Prostate gland (tissue), 2 donors: ENCODE data around the gene SLC24A3. TPM values are rescaled to one million over a fixed set of nuclear protein-coding genes. Genes with fewer than 3 reads are reported as not detected.

Experiments
- DNase-seq: peaks from one replicate; pipeline ENCODE4 v3.0.0-alpha.2; 2019; ENCODE audit warnings: low spot score
- H3K27ac ChIP-seq, 2 donors: fragments of 200-600 bp; sonication (generic); 2 replicates each; pipeline ENCODE4 v1.5.1; 2017 to 2019
- H3K27me3 ChIP-seq: fragments of 200-600 bp; sonication (generic); replicated peaks from 2 replicates; pipeline ENCODE4 v1.5.1; 2019; ENCODE audit not compliant: insufficient read depth
- H3K36me3 ChIP-seq, 2 donors: fragments of 200-600 bp; sonication (generic); 1 replicate in 1 of 2; 2 replicates in 1 of 2; pipeline versions ENCODE4 v1.5.1 to v1.8.1; 2017 to 2019
- H3K4me1 ChIP-seq: fragments of 200-600 bp; sonication (generic); replicated peaks from 2 replicates; pipeline ENCODE4 v1.5.1; 2019
- H3K4me3 ChIP-seq, 2 donors: fragments of 200-600 bp; sonication (generic); 2 replicates each; pipeline ENCODE4 v1.5.1; 2017 to 2019
- H3K9me3 ChIP-seq: fragments of 200-600 bp; sonication (generic); 2 replicates; pipeline ENCODE4 v1.5.1; 2017
- POLR2A ChIP-seq: fragments of 450-650 bp; IDR thresholded peaks from one replicate; pipeline ENCODE4 v1.6.1; 2016; ENCODE audit warnings: antibody characterized with exemption, mild to moderate bottlenecking
- POLR2AphosphoS5 ChIP-seq: sonication (generic); formaldehyde crosslinking; IDR thresholded peaks from one replicate; pipeline ENCODE4 v1.6.1; 2017; ENCODE audit warnings: antibody characterized with exemption
- WGBS: methylation state at CpG from one replicate; pipeline ENCODE4 v1.1.5; 2018; 5-methylcytosine and 5-hydroxymethylcytosine counted together
- intact Hi-C: fragments of 100-400 bp; cut with DNase I; formaldehyde crosslinking; loops from one replicate; pipeline ENCODE4 v1.14.2; 2022
- total RNA-seq, 2 donors: library from RNA; depleted of rRNA; stranded (reverse); fragments of >200 nt; gene quantifications; one replicate each; pipeline ENCODE4 v1.1.0, GENCODE V29; 2016
- TF ChIP-seq, protein P1 (sequence below), 4 experiments: fragments of 200-600 bp in 2 of 4; fragments of 450-650 bp in 2 of 4; sonication (generic) in 2 of 4; IDR thresholded peaks; 1 replicate in 3 of 4; 2 replicates in 1 of 4; pipeline ENCODE4 v1.5.1; 2016 to 2019; ENCODE audit warnings: antibody characterized with exemption in 4 of 4, mild to moderate bottlenecking in 2 of 4, moderate library complexity in 2 of 4

The SLC24A3 gene
- total RNA-seq, 2 donors from 2014 or later, result 4.6 to 8.0 TPM

- no peaks in the 10 kb centered on the region for H3K36me3 ChIP-seq
- no peak overlapping the region for H3K4me3 ChIP-seq
- no peaks in the 10 kb centered on the region for H3K9me3 ChIP-seq
- no peaks in the 10 kb centered on the region for H3K4me1 ChIP-seq
- TF ChIP-seq POLR2A (no peak), POLR2AphosphoS5 (no peak)
- TF ChIP-seq, protein P1, sequence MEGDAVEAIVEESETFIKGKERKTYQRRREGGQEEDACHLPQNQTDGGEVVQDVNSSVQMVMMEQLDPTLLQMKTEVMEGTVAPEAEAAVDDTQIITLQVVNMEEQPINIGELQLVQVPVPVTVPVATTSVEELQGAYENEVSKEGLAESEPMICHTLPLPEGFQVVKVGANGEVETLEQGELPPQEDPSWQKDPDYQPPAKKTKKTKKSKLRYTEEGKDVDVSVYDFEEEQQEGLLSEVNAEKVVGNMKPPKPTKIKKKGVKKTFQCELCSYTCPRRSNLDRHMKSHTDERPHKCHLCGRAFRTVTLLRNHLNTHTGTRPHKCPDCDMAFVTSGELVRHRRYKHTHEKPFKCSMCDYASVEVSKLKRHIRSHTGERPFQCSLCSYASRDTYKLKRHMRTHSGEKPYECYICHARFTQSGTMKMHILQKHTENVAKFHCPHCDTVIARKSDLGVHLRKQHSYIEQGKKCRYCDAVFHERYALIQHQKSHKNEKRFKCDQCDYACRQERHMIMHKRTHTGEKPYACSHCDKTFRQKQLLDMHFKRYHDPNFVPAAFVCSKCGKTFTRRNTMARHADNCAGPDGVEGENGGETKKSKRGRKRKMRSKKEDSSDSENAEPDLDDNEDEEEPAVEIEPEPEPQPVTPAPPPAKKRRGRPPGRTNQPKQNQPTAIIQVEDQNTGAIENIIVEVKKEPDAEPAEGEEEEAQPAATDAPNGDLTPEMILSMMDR (IDR thresholded peaks at IDR 0.05), result no peak
- H3K27me3 ChIP-seq, result no peaks in the 10 kb centered on the region
- intact Hi-C loops, result no loop called here
- DNase-seq, result no peak
- WGBS, result 88% methylated on average over 3 of the region's 3 CpGs
- H3K27ac ChIP-seq, result no peak overlapping the region
Observed at GRCh38 chr20:19265646-19266374, 53.4 kb downstream of the SLC24A3 start.

DNA sequence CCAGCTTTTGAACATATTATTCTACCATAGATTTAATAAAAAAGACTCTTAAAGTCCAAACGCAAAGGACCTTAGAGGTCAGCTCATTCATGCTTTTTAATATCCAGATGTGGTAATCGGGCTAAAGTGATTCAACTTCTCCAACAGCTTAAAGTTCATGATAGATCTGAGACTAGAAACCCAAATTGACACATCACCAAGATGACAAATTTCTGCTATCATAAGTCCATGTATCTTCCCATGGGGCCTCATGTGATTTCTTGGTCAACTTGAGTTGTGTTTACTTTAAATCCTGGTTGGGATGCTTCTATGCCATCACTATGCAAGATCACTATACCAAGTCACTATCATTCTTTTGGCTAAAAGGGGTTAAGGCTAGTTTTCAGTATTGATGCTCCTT, 56.0 kb downstream of the SLC24A3 start:
- Histone ChIP-seq H3K4me1 (no peaks in the 10 kb centered on the region), H3K4me3 (no peak overlapping the region), H3K27ac (no peak overlapping the region), H3K9me3 (no peaks in the 10 kb centered on the region), H3K27me3 (no peaks in the 10 kb centered on the region), H3K36me3 (no peaks in the 10 kb centered on the region)
- 96% methylated on average over 2 of the region's 2 CpGs for WGBS
- TF ChIP-seq POLR2AphosphoS5 (no peak), POLR2A (no peak)
- TF ChIP-seq, protein P1 (IDR thresholded peaks at IDR 0.05), result no peak
- DNase-seq, result no peak
- intact Hi-C loops, result no loop called here

- Histone ChIP-seq H3K9me3 (no peaks in the 10 kb centered on the region), H3K27ac (no peak overlapping the region), H3K4me3 (no peak overlapping the region), H3K4me1 (no peaks in the 10 kb centered on the region), H3K36me3 (no peaks in the 10 kb centered on the region), H3K27me3 (no peaks in the 10 kb centered on the region)
- TF ChIP-seq, protein P1 (IDR thresholded peaks at IDR 0.05), result no peak
- no peak for TF ChIP-seq POLR2A
- no peak for TF ChIP-seq POLR2AphosphoS5
- 76% methylated on average over 8 of the region's 8 CpGs for WGBS
- intact Hi-C loops, result loop anchor here (10.0 kb wide), 1 partner anchor 55 kb away; the partner anchor contains the start of gene SLC24A3
- DNase-seq, result no peak
Observed at GRCh38 chr20:19269737-19270340, 57.4 kb downstream of the SLC24A3 start.

GRCh38 chr20:19271879-19272651, 59.6 kb downstream of the SLC24A3 start:
- no peaks in the 10 kb centered on the region for H3K36me3 ChIP-seq
- TF ChIP-seq POLR2A (no peak), POLR2AphosphoS5 (no peak)
- TF ChIP-seq, protein P1 (IDR thresholded peaks at IDR 0.05), result no peak
- intact Hi-C loops, result loop anchor here (10.0 kb wide), 1 partner anchor 57 kb away; the partner anchor contains the start of gene SLC24A3
- WGBS, result 96% methylated on average over 7 of the region's 7 CpGs
- H3K27me3 ChIP-seq, result no peaks in the 10 kb centered on the region
- no peaks in the 10 kb centered on the region for H3K4me1 ChIP-seq
- no peak overlapping the region for H3K27ac ChIP-seq
- H3K4me3 ChIP-seq, result no peak overlapping the region
- no peak for DNase-seq
- no peaks in the 10 kb centered on the region for H3K9me3 ChIP-seq
